HG03521 (cell line): ENCODE measurements around the gene LFNG.

Source experiments
- ATAC-seq: cut with Tn5 transposase; IDR thresholded peaks from one replicate; pipeline ENCODE4 v1.9.1; 2021; ENCODE audit warnings: mild to moderate bottlenecking, moderate library complexity; ENCODE audit not compliant: unreplicated experiment

Gene LFNG, protein sequence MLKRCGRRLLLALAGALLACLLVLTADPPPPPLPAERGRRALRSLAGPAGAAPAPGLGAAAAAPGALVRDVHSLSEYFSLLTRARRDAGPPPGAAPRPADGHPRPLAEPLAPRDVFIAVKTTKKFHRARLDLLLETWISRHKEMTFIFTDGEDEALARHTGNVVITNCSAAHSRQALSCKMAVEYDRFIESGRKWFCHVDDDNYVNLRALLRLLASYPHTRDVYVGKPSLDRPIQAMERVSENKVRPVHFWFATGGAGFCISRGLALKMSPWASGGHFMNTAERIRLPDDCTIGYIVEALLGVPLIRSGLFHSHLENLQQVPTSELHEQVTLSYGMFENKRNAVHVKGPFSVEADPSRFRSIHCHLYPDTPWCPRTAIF

DNA sequence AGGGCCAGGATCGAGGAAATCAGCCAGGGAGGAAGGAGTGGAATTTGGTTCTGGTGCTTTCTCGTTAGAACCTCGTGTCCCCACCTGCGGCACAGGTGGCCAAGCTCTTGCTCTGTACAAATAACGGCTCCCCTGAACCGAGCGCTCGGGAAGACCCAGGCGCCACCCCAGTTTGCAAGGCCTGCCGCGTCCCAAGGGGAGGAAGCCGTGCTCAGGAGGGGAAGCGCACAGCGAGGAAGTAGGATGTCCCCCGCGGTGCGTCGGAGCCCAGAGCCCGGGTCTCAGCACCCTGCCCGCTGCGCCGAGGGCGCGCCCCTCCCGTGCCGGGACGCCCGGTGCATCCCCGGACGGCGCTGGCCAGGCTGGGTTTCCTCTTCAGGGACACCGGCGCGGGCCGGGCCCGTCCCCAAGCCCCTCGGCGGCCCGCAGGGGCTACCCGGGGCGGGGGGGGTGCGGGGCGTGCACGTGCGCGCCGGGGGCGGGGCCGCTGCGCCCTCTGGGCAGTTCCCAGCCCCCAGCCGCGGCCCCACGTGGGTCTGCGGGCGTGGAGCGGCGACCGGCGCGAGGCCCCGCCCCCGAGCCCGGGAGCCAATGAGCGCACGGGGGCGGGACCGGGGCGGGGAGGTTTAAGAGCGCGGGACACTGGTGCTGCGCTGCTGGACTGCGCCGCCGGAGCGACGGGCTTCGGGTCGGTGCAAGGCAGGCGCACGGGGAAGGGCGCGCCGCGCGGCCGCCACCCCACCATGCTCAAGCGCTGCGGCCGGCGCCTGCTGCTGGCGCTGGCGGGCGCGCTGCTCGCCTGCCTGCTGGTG is at the start of gene LFNG:
TSS of gene LFNG (plus strand) at position 656 of the 812 bp plus-strand sequence. CDS start at position 744, 88 bp downstream.
- peak; percentile 85 for ATAC-seq

DNA sequence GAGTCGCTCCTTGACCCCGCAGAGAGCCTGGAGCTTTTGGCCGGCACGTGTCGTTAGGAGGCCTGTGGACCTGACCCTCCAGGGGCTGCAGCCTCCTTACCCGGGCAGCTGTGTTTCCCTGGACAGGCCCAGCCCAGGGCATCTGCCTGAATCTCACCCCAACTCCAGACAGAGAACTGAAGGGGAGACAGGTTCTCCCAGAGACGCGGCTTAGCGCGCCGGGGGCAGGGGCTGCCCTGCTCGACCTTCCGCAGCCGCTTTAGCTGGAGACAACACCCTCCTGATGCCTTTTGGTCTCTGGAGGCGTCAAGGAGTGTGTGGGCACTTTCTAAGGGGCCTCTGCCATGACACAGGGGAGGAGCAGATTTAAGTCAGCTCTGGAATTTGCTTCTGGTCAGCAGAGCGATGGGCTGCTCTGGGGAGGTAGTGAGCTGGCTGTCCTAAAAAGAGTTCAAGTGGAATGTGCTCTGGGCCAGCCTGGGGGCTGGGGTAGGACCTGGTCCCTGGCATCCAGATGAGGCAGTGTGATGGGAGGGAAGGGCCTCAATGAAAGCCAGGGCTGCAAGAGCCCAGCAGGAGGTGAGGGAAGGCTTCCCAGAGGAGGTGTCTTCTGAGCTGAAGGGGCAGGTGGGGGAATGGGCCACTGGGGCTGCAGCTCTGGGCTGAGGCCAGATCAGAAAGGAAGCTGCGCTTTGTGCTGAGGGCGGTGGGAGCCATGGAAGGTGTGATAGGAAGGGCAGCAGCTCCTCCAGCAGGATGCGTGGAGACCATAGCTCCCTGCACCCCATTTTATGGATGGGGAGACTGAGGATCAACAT is 49.2 kb upstream of the LFNG start:
- no peak for ATAC-seq

DNA sequence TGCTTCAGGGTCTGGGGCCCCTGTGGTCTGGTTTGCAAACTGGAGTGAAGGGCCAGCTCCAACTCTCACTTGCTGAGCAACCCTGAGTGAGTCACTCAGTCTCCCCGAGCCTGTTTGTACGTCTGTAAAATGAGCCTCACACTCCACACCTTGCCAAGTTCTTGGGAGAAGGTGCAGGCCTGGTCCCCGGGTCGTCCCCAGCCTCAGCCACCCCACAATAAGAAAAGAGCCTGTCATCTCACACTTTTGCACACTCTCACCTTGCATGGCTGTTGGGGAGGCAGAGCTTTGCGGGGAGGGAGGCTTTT is 48.6 kb upstream of the LFNG start:
- no peak for ATAC-seq

DNA sequence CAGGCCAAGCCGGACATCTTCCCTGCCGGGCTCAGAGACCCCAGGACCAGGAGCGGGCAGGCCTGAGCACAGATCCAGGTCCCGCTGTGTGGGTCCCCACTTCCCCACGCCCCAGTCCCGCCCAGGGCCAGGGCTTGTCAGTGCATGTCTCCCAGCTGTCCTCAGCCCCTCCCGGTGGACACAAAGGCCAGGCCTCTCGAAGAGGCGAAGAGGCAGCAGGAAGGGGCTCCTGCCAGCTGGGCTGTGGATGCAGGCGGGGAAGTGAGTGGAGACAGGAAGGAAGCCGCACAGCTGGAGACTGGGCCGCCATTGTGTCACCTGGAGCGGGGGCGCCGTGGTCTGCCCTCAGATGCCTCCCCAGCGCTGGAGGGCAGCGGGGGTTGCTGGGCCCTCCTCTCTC is 48.2 kb upstream of the LFNG start:
- no peak for ATAC-seq

DNA sequence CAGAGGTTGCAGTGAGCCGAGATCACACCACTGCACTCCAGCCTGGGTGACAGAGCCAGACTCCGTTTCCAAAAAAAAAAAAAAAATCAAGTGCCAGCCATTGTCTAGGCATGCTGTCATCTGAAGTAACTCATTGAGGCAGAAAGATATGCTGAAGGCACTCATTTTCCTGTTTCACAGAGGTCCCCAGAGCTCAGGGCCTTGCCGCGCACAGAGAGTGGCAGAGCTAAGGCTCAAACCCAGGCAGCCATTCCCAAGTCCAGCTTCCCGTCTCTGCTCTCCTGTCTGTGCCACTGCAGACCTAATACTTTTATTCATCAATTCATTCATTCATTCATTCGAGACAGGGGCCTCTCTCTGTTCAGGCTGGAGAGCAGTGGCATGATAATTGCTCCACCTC is 46.8 kb upstream of the LFNG start:
- ATAC-seq: no peak

DNA sequence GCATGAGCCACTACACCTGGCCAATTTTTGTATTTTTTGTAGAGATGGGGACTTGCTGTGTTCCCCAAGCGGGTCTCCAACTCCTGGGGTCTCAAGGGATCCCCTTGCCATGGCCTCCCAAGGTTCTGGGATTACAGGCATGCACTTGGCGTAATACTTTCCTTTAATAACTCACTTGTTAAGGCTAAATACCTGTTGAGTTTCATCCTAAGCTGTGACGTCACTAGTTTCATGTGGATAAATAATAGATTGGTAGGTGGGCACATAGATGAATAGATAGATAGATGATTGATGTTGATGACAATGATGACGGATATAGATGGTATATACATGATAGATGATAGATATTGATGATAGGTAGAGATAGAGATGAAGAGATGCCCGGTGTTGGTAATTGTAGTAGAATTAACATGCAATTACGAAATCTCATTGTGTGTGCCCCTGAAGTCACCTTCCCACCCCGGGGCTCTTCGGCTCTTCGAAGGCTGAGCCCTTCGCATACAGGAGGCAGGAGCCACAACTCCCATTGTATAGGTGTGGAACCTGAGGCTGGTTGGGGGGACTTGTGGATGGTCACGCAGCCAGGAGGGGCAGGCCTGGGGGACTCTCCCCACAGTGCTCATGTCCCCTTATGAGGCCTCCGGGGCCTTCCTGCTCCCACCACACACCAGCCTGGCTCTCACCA is 45.9 kb upstream of the LFNG start:
- ATAC-seq: no peak

DNA sequence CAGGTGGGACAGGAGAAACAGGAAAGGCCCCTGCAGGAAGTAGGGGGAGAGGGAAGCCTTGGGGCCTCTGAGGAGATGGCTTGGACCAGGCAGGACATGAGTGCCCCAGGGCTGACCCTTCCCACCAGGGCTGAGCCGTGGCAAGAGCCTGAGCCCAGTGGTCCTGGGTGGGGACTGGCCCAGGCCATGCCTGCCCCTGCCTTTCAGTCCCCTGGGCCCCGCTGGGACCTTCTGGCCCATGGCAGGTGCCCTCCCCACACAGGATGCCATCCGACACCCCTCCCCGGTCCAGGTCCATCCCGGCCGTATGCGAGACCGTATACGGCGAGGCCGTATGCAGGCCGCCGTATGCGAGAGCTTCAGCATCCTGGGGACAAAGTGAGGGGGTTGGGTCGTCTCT is 45.4 kb upstream of the LFNG start:
- ATAC-seq: no peak

DNA sequence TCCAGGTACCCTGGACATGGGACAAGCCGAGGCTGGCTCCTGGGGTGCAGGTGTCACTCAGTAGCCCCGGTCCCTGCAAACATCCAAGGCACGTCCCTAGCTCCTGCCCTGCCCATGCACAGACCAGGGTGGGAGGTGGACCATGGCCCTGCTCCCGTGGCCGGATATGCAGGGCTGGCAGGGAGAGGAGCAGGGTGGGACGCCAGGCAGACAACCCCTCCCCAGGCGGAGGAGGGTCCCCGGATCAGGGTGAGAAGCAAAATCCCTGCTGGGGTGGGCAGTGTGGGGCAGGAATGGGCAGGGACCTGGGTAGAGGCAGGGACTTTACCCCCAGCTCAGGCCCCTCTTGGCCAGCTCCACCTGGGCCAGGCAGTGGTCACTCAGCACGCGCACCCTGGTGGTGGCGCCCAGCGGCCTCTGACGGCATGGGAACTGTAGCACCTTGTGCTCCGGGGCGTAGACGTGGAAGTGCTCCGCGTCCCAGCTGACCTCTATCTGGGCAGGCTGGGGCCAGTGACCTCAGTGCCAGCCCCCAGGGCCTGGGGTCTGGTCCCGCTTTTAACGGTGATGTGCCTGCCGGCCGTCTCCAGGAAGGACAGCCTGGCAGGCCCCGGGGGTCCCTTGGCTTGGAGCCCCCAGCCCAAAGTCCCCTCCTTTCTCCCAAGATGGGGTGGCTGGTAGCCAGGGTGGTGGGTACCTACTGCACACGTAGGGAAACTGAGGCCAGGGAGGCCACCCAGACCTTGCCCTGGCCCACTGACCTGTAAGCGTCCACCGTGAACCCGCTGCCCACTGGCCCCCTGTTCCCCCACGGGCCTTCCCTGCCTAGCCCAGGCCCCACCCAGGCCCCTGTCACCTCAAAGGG is 44.5 kb upstream of the LFNG start:
- no peak for ATAC-seq

DNA sequence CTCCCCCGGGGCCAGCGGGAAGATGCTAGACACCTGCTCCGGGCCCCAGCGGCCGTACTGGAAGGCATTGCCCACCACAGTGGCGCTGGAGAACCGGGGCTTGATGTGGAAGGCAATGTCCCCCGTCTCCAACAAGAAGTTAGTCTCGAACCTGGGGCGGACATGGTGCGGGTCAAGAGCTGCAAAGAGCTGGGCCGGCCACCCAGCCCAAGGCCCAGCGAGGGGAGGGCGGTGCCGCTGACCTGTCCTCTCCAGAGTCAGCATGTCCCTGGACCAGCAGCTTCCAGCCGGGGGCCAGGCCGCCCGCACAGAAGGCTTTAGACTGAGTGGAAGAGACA is 43.9 kb upstream of the LFNG start:
- no peak for ATAC-seq

DNA sequence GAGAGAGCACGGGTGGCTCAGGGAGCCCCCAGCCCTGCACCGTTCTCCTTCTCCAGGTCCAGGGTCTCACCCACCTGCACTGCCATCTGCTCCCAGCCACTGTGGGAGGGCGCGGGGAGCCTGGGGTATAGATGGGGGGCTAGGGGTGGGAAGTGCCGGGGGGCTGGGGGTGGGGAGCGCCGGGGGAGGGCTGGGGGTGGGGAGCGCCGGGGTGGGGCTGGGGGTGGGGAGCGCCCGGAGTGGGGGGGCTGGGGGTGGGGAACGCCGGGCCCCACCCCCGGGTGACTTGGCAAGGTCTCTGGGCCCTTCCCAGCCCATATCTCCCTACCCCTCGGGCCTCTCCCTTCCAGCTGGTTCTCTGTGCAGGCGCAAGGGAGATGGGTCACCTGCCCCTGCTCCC is 43.3 kb upstream of the LFNG start, which contains the start of gene GRIFIN:
TSS of gene GRIFIN (minus strand) at position 101 of the 400 bp plus-strand sequence. CDS start at position 86, 15 bp downstream.
- ATAC-seq: no peak

DNA sequence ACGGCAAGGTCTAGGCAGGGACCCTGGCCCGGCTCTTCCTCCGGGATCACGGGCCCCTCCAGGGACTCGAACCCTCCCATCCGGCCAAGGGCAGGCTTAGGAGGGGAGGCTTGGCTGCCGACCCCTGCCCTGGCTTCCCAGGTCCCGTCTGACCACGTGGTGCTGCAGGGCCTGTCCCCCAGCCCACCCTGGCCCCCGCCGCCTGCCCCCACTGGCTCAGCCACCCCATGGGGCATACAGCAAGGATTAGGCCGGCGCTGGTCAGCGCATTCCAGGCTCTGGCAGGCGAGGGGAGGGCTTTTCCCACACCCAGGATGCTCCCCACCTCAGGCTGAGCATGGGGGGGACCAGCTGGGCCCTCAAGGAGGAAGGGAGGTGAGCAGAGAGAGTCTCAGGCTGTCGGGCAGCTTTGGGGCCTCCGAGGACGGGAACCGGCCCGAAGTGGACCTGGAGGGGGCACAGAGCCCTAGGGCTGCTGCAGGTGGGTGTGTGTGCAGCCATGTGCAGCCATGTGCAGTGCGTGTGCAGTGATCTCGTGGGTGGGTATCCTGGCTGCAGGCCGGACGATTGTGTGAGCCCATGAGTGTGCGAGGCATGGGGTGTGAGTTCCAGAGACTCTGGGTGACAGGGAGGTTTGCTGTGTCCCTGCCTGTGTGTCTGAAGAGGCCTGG is 42.7 kb upstream of the LFNG start:
- no peak for ATAC-seq

DNA sequence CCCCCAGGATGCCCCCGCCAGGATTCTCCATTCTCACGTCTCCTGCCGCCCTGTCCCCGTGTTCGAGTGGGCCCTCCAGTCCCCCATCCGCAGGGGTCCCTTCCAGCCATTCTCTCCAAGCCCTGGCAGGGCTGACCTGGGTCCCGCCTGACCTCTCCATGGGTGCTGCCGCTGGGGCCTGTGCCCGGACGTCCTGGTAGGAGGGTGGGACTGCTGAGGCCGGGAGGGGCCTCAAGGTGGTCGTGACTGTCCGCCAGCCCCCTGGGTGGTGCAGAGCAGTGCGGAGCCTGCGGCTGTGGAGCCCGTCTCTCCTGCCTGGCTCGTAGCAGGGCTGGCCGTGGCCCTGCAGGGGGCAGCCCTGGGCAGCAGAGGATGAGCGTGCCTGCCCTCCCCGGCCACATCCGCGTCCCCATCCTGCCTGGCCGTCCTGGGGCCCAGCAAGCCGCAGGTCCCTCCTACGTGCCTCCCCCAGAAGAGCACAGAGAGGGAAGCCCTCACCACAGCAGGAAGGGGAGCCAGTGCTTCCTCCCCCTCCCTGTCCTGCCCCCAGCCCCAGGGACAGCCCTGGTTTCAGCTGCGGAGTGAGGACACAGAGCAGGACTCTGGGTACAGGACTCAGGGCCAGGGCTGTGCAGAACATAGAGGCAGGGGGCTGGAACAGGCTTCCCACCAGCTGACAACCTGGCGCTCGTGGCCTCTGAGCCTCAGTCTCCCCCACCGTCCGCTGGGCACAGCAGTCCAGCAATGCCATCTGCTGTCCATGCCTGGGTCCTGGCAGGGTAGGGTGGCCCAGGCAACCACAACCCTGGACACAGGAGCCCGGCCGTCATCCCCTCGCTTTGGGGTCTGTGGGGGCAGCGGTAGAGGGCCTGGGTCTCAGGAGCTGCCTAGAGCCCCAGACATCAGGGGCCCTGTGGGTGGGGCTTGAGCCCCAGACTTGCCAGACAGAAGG is 41.9 kb upstream of the LFNG start:
- no peak for ATAC-seq

DNA sequence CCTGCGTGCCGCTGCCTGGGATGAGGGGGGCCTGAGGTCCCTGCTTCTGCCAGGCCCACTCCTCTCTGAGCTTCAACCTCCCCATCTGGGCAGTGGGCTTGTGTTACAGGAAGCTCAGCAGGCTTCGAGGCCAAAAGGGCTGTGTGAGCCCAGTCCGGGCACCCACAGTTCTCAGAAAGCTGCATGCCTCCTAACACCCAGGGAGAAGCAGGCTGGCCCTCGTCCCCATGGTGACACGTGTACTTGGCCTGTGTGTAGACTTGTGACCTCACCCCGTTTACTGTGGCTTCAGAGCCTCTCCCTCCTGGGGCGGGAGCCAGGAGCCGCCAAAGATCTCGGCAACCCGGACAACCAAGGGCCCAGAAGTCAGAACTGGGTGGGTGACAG is 41.2 kb upstream of the LFNG start:
- ATAC-seq: no peak

DNA sequence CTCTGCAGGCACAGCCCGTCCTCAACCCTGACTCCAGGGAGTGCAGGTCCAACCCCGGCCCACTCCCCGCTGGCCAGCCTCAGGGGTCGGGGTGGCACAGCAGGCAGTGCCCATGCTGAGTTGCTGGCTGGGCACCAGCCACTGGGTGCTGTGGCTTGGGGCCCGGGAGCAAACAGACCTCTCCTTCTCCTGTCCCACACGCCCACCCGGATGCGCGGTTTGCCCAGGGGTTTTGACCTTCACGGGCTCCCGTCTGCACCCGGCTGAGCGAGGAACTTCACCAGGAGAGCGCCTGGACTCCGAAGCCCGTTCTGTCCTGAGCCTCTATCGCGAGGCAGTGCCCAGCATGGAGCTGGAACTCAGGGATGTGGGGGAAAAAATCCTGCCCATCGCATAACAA is 40.8 kb upstream of the LFNG start:
- ATAC-seq: no peak

DNA sequence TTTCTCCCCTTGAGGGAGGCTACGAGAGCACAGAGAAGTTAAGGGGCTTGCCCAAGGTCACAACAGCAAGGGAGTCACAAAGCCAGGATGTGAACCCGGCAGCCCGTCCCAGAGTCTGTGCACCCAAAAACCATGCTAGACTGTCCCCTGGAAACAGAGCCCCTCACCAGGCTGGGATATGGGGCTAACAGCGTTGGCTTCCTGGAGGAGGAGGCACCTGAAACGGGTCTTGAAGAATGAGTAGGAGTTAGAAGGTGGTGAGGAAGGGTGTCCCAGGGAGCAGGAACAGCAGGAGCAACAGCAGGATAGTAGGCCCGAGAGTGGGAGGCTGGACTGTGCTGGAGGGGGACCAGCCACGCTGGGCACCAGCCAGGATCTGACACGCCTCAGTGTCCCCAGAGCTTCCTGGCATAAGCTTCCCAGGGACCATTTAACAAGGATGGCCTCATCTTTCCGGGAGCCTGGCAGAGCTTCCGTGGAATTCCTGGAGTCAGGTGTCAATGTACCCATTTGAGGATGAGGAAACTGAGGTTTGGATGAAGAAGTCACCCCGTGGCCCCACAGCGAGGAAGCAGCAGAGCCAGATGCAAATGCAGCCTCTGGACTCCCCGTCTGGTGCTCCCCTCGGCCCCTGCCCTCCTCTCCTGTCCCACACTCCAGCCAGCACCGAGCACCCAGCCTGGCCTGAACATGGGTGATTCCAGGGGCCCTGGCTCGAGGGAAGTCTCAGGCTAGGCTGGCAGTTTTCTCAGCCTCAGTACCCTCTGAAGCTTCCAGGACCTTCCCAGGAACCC is 40.1 kb upstream of the LFNG start:
- no peak for ATAC-seq

DNA sequence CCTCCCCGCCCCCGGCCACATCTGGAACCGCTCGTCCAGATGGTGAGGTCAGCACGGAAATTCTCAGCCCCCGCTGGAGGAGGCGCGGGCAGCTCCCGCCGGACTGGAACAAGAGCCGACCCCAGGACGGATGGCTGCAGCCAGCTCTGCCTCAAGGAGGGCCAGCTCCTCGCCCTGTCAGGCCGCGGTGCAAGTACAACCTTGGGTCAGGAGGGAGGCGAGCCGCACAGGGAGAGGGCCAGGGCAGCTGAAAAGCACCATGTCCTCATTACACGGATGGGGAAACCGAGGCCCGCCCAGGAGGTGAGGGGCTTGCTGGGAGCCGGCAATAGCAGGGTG is 39.5 kb upstream of the LFNG start:
- ATAC-seq: no peak

DNA sequence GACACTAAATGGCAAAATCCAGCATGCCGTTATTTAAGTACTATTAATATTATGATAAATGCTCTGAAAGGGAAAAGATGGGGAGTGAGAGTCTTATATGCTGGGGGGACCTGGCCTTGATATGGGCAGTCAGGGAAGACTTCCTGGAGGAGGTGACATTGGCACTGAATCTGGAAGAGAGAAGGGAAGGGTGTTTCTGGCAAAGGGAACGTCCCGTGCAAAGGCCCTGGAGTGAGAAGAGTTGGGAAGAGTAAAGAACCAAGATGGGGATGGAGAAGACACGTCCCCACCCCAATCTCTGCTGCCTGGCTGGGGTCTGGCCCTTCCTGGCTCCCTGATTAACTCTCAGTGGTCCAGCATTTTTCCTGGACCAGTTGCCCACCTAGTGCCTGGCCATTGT is 38.4 kb upstream of the LFNG start:
- no peak for ATAC-seq
